Measurements from ENCODE around the gene TNS2.

TNS2 gene

DNA sequence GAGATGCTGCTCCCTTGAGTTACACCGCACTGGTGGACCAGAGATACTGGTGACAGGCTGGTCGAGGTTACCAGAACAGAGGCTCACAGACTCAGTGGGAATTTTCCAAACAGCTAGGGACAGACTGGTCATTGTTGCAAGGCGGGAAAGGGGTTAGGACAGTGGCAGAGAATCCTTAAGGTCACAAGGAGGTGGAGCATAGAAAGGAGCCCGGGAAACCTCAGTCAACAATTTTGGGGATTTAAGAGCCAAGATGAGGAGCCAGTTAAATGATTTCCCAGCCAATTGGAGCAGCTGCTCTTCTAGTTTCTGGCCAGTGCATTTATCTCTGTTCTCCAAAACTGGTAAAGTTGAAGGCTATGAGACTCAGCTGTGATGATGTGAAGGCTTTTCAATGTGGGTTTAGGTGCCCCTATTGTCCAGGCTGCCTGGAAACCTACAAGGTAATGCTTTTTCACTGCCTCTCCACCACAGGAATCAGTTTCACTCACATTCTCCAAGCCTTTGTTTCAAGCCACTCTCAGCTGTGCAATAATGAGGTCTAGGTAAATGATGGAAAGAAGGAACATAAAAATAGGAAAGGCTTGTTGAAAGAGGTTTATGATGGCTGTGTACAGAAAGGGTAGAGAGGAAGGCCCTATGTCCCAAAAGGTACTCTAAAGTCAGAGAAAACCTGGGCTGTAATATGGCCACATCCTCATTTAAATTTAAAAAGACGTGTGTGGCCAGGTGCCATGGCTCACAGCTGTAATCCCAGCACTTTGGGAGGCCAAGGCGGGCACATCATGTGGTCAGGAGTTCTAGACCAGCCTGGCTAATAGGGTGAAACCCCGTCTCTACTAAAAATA is 7.0 kb upstream of the TNS2 start:
- no peak for DNase-seq

DNA sequence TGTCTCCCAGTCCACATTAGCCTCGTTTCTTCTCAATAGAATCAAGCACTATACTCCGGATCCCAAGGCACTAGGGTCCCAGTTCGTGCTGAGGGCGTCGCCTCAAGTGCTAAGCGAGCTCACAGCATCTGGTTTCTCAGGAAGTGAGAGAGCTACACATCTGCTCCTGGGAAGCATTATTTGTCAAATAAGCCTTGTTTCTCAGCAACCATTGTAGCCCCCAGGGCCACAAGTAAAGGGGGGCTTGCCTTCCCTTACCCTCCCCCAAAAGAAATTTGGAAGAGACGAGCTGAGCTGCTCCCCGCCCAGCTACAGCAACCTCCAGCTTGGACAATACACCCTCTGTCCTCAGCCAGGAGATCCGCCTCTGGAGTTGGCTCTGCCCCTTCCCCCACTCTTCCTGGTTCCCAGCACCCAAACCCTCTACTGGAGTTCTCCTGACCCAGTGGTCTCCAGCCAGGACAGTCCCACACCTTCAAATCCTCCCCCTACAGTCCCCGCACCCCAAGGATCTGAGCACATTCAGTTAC is 5.7 kb upstream of the TNS2 start:
- no peak for DNase-seq

DNA sequence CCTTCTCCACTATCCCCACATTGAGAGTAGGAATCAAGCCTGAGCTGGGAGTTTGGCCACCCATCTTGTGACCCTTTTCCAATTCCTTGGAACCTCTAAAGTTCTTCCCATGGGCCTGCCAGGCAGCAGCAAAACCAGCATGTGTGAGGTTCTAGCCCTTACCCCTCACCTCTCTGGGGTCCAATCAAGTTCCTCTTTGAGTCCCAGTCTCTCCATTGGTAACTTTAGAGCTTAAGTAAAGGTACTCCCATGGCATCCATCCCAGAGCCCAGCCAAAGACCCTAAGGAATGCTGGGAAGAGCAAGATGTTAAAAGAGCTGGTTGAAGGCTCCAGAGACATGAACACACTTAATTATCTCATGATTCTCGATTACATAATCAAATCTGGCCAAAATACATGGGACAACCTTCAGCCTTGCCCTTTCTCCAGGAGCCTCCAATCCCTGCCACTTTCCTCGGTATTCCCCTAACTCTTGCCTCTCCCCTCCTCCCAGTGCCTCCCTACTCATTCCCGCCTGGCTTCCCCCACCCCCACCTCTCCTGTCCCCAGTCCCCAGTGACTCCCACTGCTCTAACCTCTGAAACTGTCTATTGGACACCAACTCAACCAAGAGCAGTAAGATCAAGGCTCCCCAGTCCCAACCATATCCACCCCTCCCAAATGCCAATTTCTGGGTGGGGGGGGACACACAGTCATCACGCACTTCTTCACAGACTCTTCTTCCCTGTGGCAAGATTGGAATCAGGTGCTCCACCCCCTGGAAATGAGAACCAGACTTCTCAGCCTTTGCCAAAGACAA is 4.8 kb upstream of the TNS2 start:
- DNase-seq, result no peak

DNA sequence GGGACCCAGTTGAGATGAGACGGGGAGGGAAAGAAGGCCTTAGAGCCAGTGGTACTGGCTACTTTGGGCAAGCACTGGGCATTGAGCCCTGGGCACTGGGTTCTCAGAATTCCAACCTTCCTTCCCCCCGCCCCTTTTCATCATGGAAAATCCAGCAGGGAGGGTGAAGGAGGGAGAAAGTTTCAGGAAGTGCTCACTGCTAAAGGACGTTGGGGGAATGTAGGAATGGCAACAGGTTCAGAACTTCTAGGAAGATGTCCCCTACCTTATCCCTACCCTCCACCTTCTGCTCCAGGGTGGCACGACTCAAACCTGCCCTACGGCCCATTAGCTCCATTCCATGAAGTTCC is 4.2 kb upstream of the TNS2 start:
- DNase-seq, result no peak

- DNase-seq, result peak; percentile 55
Measured at GRCh38 chr12:53046655-53047220, 3.1 kb upstream of the TNS2 start.

GRCh38 chr12:53047221-53048032 is 2.4 kb upstream of the TNS2 start:
- DNase-seq, result peak; percentile 55

- DNase-seq, result no peak
Measured at GRCh38 chr12:53048033-53048779, 1.7 kb upstream of the TNS2 start.

DNA sequence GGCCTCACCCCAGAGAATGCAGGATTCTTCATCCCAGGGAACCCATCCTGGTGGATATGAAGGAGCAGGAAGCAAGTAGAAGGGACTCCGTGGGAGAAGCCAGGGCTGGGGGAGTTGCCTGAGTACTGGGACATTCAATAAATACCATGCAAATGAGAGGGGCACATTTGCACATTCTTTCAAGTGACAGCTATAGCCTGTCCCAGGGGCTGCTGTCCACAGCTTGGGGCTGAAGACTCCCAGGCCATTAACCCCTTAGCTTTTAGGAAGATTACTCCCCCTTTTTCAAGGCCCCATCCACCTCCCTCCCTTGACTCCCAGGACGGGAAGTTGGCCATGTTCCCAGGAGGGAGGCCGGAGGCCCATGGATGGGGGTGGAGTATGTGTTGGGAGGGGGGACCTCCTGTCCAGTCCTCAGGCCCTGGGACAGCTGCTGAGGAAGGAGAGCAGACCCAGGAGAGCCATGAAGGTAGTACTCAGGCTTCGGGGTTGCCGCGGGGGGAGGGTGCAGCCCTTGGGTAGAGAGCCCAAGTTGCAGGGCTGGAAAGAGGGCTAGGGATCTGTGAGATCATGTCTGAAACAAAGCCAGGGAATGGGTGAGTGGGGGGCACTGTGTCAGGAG is 974 bp upstream of the TNS2 start:
- no peak for DNase-seq

- DNase-seq, result no peak
Measured at GRCh38 chr12:53050426-53051057, 677 bp downstream of the TNS2 start.

DNA sequence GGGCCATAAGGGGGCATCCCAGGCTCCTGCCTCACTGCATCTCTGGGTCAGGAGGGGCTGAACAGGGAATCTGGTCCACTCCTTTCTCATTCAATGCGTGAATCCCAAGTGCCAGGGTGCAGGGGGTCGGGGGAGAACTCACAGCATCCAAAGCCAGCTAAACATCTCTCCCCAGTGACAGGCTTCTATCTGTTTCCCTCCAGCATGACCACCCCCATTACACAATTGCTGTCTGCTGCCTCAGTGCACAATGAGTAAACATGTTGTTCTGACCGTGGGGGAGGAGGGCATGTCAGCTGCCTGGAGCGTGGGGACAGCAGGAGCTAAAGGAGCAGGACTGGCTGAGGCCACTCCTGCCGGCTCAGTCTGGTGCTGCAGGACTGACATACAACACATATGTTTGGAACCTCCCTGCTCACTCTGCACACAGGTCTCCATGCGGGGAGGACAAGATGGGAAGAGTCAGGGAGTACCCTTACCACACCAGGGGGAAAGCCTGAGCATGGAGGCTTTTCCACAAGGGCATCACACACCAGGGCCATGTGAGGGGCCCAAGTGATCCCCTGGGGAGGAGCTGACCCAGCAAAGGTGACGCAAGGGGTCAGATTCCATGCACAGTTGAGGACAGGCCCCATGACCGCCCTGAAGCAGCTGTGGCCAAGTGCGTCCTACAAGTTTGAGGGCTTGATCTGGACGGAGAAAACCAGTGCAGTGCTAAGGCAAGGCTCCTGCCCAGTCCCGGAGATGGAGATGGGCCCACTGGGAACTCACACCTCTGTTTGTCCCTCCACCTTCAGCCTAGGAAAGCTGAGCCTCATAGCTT is 1.4 kb downstream of the TNS2 start:
- DNase-seq, result no peak

- DNase-seq, result no peak
Measured at GRCh38 chr12:53051881-53052412, 2.1 kb downstream of the TNS2 start.

DNA sequence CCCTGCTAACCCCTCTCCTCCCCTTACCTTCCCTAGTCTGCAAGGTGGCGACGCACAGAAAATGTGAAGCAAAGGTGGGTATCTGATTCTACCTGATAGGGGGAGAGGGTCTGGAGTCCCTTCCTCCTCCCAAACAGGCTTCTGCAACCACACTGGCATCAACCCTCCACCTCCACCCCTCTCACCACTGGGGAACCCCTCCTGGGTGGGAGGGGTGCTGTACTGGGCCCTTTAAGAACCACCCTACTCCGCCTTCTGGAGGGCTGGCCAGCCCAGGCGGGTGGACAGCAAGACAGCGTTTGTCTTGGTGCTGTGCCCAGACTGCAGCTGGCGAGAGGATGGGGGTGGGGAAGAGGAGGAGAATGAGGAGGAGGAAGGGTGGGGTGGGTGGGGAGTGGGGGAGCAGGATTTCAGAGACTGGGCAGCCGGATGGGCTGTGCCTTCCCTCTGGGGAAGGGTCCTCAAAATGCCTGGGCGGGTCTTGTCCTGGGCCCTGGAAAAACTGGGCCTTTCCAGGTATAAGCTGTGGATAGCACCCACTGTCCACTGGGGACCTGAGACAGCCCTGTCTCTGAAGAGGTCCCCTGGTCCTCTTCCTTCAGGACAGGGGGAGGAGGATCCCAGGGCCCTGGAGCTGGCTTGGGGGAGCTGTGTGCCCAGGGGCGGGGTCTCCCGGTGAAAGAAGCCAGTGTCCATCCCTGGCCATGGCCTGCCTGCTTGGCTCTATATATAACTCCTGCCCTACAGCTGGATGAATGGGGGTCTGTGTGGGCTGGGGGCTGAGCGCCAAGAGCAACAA is 2.8 kb downstream of the TNS2 start:
- DNase-seq, result no peak

DNA sequence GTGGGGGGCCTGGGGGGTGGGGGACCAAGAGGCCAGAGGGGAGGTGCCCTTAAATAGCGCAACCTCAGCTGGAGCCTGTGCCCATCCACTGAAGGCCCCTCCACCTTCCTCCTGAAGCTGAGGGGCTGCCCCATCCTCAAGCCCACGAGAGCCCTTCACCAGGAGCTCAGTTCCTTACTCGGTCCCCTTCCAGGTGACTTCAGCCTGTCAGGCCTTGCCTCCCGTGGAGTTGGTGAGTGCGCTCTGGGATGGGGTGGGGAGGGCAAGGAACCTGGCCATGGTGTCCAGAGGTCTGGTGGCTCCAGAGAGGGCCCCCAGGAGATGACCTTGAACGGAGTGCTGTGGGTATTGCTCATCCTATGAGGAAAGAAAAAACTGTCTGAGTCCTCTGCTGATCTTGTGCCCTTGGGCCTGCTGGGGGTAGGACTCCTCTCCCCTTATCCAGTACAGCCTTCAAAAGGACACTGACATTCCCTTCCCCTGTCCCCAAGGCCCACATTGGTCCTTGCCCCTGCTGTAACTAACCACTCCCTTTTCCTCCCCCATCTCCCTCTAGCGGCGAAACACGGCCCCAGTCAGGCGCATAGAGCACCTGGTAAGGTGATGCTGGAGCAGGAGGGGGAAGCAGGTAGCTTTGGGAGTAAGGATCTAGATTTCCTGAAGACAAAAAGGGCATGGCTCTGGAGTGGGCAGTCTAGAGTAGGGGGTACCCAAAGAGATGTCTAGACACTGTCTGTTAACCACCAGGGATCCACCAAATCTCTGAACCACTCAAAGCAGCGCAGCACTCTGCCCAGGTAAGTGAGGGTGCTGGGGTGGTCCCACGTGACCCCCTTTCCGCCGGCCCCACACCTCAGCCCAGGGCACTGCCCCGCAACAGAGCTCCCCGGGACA is 3.6 kb downstream of the TNS2 start:
- DNase-seq, result peak; percentile 43

GRCh38 chr12:53054112-53054878 is 4.4 kb downstream of the TNS2 start:
- DNase-seq, result peak; percentile 92

- no peak for DNase-seq
Measured at GRCh38 chr12:53055471-53056266, 5.8 kb downstream of the TNS2 start.

DNA sequence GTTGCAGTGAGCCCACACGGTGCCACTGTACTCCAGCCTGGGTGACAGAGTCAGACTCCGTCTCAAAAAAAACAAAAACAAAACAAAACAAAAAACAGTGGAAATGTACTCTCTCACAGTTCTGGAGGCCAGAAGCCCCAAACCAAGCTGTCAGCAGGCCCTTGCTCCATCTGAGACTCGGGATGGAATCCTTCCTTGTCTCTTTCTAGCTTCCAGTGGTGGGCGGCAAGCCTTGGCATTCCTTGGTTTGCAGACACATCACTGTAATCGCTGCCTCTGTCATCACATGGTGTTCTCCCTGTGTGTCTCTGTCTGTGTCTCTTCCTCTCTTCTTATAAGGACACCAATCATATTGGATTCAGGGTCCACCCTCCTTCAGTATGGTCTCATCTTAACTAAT is 6.4 kb downstream of the TNS2 start:
- DNase-seq, result no peak

All from stimulated activated naive CD4-positive, alpha-beta T cell treated with Interleukin-2 at 50 U/mL for 16 hours (primary cell).